ENCODE measurements around the gene VAMP8.

DNA sequence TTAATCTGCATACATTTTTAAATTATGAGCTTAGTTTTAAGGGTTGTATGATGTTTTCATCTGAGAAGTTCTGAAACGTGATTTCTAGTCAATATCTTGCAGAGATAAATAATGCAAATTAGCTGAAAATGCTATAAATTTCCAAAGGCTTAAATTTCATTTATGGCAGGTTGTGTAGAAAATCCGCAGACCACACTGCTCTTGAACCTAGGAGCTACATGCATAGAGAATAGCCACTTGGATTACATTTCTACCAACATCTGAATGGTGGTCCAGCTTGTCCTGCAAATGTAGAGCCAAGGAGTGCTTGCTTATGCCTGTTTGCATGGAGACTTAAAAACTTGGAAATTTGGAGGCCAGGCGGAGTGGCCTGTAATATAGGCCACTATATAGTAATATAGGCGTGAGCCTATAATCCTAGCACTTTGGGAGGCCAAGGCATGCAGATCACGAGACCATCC, 31.6 kb upstream of the VAMP8 start:
- TF ChIP-seq CTCF (IDR thresholded peaks at IDR 0.05) (no peak), ZFX (IDR thresholded peaks at IDR 0.05; ENCODE audit: borderline replicate concordance) (no peak)

Data from 22Rv1 (cell line).